DOHH2 (cell line): ENCODE data around the gene AHI1.

Source experiments
- CTCF ChIP-seq: fragments of 200-600 bp; sonication (generic); IDR thresholded peaks from one replicate; pipeline ENCODE4 v1.5.1; 2014; ENCODE audit warnings: antibody characterized with exemption, mild to moderate bottlenecking, low read depth, low read length; ENCODE audit not compliant: poor library complexity, severe bottlenecking
- EZH2phosphoT487 ChIP-seq: fragments of 200-600 bp; sonication (generic); IDR thresholded peaks from 2 replicates; pipeline ENCODE4 v1.6.1; 2017; ENCODE audit warnings: borderline replicate concordance, mild to moderate bottlenecking, antibody characterized with exemption, low read length, moderate library complexity, mixed read lengths

DNA sequence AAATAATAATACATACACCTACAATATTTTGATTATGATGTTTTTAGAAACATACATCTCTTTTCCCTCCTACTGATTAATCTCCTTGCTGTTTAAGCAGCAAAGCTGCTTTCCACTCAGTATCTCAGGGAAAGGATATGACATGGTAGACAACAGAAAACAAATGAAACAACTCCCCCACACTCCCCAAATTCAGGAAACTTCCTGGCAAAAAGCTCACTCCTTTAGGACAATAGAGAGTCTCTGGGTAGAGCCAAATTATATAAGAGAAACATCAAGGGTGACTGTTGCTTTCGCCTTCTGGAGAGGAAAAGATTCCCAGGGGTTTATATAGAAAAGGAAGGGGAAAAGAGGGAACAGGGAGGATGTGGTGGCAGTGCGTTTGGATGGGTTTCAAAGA is 48.7 kb upstream of the AHI1 start:
- no peak for TF ChIP-seq CTCF
- no peak for TF ChIP-seq EZH2phosphoT487
